ENCODE results near the gene CSNK2B. TPM values are rescaled to one million over a fixed set of nuclear protein-coding genes. Genes with fewer than 3 reads are reported as not detected.

Gene CSNK2B
- total and polyA plus RNA-seq, 10 of the 15 experiments (the other 5 are each of a cell fraction or from before 2014, with no cell fraction given): 56.3 to 405 (median 286) TPM

GRCh38 chr6:31692886-31693285 is 27.0 kb downstream of the CSNK2B start:
- SMC1A ChIA-PET (ENCODE audit: uncharacterized antibody, unreplicated experiment): no interaction called here
- TF ChIP-seq SREBF1 (IDR thresholded peaks at IDR 0.05; ENCODE audit: low read length): no peak
- TF ChIP-seq SKIL (IDR thresholded peaks at IDR 0.05; ENCODE audit: low read depth, poor library complexity, severe bottlenecking): no peak
- TF ChIP-seq RBBP5 (conservative IDR thresholded peaks at IDR 0.05): no peak
- TF ChIP-seq CREM (IDR thresholded peaks at IDR 0.05; ENCODE audit: low read depth): no peak
- TF ChIP-seq HDGF (IDR thresholded peaks at IDR 0.05): no peak
- no peak for TF ChIP-seq CEBPB (IDR thresholded peaks at IDR 0.05; ENCODE audit: borderline replicate concordance in 1 of 2, low read depth in 2 of 2, low read length in 2 of 2)
- no peak for TF ChIP-seq ZBTB11 (CRISPR knock-in tag; IDR thresholded peaks at IDR 0.05)
- TF ChIP-seq HDAC6 (IDR thresholded peaks at IDR 0.05; ENCODE audit: unreplicated experiment): no peak
- TF ChIP-seq JUND (IDR thresholded peaks at IDR 0.05; ENCODE audit: low read depth, low read length): no peak
- no peak for TF ChIP-seq ZNF687 (IDR thresholded peaks at IDR 0.05)
- no peak for TF ChIP-seq YBX1 (IDR thresholded peaks at IDR 0.05)
- no peak for TF ChIP-seq ZNF274 (IDR thresholded peaks at IDR 0.05; ENCODE audit: insufficient read depth, insufficient read length)
- TF ChIP-seq BCL3 (IDR thresholded peaks at IDR 0.05; ENCODE audit: borderline replicate concordance, insufficient read depth, low read depth, low read length, poor library complexity, severe bottlenecking): no peak
- H3K4me1 ChIP-seq (ENCODE audit: control insufficient read depth, insufficient read depth, low read length): no peaks in the 10 kb centered on the region
- RAD21 ChIA-PET (ENCODE audit: unreplicated experiment): no interaction called here
- no TSS peak for BruUV-seq (replicated peaks)
- intact Hi-C loops (cut with micrococcal nuclease; ENCODE audit: unreplicated experiment) (no loop called here), in situ Hi-C loops (cut with MboI) (no loop called here)
- no peak overlapping the region for H3K4me2 ChIP-seq (ENCODE audit: control insufficient read depth, insufficient read depth)
- H3K27me3 ChIP-seq (replicated peaks in 1 of 2; ENCODE audit: control insufficient read depth in 2 of 2, insufficient read depth in 2 of 2, low read length in 1 of 2): no peaks in the 10 kb centered on the region
- POLR2A ChIA-PET: interaction anchor here (1.1 to 2.2 kb wide), 2 partner anchors 45 to 140 kb away, joined by 5 to 11 read pairs; no protein-coding TSS in a partner anchor
- no peaks in the 10 kb centered on the region for H3K79me2 ChIP-seq (ENCODE audit: control insufficient read depth, insufficient read depth, low read length)
- no peaks in the 10 kb centered on the region for H3K9me3 ChIP-seq (replicated peaks; ENCODE audit: control insufficient read depth, insufficient read depth, low read length)
- H4K20me1 ChIP-seq (ENCODE audit: control insufficient read depth, insufficient read depth): no peaks in the 10 kb centered on the region
- H3K27ac ChIP-seq (ENCODE audit: control insufficient read depth, insufficient read depth): no peak overlapping the region
- CTCF ChIA-PET: interaction anchor here (0.7 kb wide), 1 partner anchor 46 kb away, joined by 3 read pairs; no protein-coding TSS in a partner anchor
- FAIRE-seq (no peak), ATAC-seq (no peak), DNase-seq (ENCODE audit: low read depth, low spot score) (no peak)
- 90% methylated on average over 9 of the region's 9 CpGs for WGBS (ENCODE audit: insufficient coverage, insufficient replicate concordance, low lambda C conversion rate, missing lambda C conversion rate)
- no peak overlapping the region for H3K4me3 ChIP-seq
- peaks cover 17 to 35% of the 10 kb centered on the region in 2 experiments for H3K36me3 ChIP-seq (ENCODE audit: control insufficient read depth in 2 of 2, insufficient read depth in 2 of 2, low read length in 1 of 2)
- H3K9ac ChIP-seq (ENCODE audit: control insufficient read depth, insufficient read depth, low read length): no peak overlapping the region
- H2AFZ ChIP-seq (ENCODE audit: control insufficient read depth, low read depth, low read length): no peak overlapping the region
